ENCODE measurements around the gene ASB4.

DNA sequence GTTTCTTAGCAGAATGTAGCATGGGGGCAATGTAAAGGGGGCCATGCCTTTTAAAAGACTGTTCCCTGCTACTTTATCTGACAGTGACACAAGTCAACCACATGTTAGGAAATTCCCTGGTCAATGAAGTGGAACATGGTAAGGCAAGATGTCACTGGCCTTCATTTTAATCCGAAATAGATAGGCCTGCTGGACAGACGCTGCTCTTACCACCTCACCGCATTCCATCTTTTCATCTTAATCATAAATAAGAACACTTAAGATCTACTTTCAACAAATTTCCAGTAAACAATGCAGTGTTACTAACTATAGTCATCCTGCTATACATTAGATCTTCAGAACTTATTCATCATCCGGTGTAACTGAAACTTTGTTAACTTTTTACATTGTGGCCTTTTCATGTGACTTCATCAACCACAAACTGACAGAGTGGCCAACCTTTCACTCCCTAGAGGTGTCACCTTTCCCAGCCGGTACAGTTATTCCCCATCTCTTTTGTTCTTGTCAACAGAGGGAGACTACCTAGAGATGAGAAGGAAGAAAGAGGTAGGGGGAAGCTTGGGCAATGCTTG lies 15.6 kb downstream of the ASB4 start:
- TF ChIP-seq EZH2 (IDR thresholded peaks at IDR 0.05): no peak
- TF ChIP-seq FOXP2 (optimal IDR thresholded peaks at IDR 0.05; ENCODE audit: control extremely low read depth, extremely low read length, insufficient read depth): no peak
- TF ChIP-seq POLR2AphosphoS5 (IDR thresholded peaks at IDR 0.05; ENCODE audit: borderline replicate concordance, low read depth, low read length): no peak

Measured in SK-N-MC (cell line).